ENCODE results near the gene COPS4.

COPS4 gene

DNA sequence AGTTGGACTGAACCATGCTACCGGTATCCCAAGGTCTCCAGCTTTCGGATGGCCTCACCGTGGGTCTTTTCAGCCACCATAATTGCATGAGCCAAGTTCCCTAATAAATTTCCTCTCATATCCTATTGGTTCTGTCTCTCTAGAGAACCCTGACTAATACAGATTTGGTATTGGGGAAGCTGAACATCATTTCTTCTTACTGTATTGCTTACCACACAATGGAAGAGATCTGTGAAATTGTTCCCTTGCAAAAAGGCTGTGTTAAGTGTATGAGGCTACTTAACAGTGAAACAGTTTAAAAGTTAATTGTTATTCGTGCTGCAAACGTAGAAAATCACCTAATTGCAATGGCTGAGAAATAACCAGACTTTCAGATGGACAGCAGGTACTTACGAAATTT, 45.6 kb downstream of the COPS4 start:
- TF ChIP-seq TAF1 (IDR thresholded peaks at IDR 0.05; ENCODE audit: borderline replicate concordance, insufficient read depth, low read length) (no peak), POLR2AphosphoS5 (IDR thresholded peaks at IDR 0.05; ENCODE audit: low read depth, low read length) (no peak), FOXP2 (optimal IDR thresholded peaks at IDR 0.05; ENCODE audit: borderline replicate concordance, extremely low read depth, extremely low read length, insufficient read depth) (no peak), SIN3A (IDR thresholded peaks at IDR 0.05; ENCODE audit: borderline replicate concordance, insufficient read depth, low read length) (no peak)
- TF ChIP-seq, protein P1, sequence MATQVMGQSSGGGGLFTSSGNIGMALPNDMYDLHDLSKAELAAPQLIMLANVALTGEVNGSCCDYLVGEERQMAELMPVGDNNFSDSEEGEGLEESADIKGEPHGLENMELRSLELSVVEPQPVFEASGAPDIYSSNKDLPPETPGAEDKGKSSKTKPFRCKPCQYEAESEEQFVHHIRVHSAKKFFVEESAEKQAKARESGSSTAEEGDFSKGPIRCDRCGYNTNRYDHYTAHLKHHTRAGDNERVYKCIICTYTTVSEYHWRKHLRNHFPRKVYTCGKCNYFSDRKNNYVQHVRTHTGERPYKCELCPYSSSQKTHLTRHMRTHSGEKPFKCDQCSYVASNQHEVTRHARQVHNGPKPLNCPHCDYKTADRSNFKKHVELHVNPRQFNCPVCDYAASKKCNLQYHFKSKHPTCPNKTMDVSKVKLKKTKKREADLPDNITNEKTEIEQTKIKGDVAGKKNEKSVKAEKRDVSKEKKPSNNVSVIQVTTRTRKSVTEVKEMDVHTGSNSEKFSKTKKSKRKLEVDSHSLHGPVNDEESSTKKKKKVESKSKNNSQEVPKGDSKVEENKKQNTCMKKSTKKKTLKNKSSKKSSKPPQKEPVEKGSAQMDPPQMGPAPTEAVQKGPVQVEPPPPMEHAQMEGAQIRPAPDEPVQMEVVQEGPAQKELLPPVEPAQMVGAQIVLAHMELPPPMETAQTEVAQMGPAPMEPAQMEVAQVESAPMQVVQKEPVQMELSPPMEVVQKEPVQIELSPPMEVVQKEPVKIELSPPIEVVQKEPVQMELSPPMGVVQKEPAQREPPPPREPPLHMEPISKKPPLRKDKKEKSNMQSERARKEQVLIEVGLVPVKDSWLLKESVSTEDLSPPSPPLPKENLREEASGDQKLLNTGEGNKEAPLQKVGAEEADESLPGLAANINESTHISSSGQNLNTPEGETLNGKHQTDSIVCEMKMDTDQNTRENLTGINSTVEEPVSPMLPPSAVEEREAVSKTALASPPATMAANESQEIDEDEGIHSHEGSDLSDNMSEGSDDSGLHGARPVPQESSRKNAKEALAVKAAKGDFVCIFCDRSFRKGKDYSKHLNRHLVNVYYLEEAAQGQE (IDR thresholded peaks at IDR 0.05; ENCODE audit: insufficient read depth in 1 of 2, low read depth in 2 of 2, low read length in 2 of 2): no peak

GRCh38 chr4:83082777-83083176, 47.8 kb downstream of the COPS4 start:
- TF ChIP-seq, protein P1 (IDR thresholded peaks at IDR 0.05; ENCODE audit: insufficient read depth in 1 of 2, low read depth in 2 of 2, low read length in 2 of 2): no peak
- TF ChIP-seq SIN3A (IDR thresholded peaks at IDR 0.05; ENCODE audit: borderline replicate concordance, insufficient read depth, low read length) (no peak), POLR2AphosphoS5 (IDR thresholded peaks at IDR 0.05; ENCODE audit: low read depth, low read length) (no peak), FOXP2 (optimal IDR thresholded peaks at IDR 0.05; ENCODE audit: borderline replicate concordance, extremely low read depth, extremely low read length, insufficient read depth) (no peak), TAF1 (IDR thresholded peaks at IDR 0.05; ENCODE audit: borderline replicate concordance, insufficient read depth, low read length) (no peak)

GRCh38 chr4:83083925-83084475, 49.0 kb downstream of the COPS4 start:
- TF ChIP-seq POLR2AphosphoS5 (IDR thresholded peaks at IDR 0.05; ENCODE audit: low read depth, low read length) (no peak), TAF1 (IDR thresholded peaks at IDR 0.05; ENCODE audit: borderline replicate concordance, insufficient read depth, low read length) (no peak), FOXP2 (optimal IDR thresholded peaks at IDR 0.05; ENCODE audit: borderline replicate concordance, extremely low read depth, extremely low read length, insufficient read depth) (no peak), SIN3A (IDR thresholded peaks at IDR 0.05; ENCODE audit: borderline replicate concordance, insufficient read depth, low read length) (no peak)
- TF ChIP-seq, protein P1 (IDR thresholded peaks at IDR 0.05; ENCODE audit: insufficient read depth in 1 of 2, low read depth in 2 of 2, low read length in 2 of 2): no peak

DNA sequence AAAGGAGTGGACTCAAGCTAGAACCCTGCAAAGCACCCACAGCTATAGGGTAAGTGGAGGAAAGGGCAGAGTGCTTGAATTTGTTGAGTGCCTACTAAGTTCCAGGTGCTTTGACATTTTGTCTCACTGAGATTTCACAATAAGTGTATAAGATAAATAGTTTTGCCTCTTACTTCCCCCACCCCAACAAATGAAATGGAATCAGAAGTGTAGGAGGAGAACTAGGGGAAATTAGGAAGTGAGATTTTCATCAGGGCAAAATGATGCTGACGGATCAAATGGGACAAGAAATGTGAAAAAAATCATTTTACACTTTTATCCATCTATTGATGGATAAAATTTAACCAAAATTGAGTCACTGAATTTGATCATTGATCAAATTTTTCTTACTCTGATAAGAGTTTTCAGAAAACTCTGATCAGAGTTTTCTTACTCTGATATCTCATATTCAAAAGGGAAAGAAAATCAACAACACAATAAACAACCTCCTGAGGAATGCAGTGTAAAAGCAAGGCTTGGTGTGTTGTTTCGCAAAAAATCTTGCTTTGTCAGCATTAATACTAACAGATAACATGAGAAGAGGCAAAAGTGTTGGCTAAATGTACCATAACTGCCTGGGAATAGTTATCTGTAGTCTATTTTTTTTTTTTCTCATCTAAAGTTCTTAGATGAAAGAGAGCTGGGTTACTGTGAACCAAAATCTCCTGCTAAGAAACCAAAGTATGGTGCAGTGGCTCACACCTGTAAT, 54.6 kb downstream of the COPS4 start:
- TF ChIP-seq, protein P1 (IDR thresholded peaks at IDR 0.05; ENCODE audit: insufficient read depth in 1 of 2, low read depth in 2 of 2, low read length in 2 of 2): no peak
- TF ChIP-seq SIN3A (IDR thresholded peaks at IDR 0.05; ENCODE audit: borderline replicate concordance, insufficient read depth, low read length) (no peak), FOXP2 (optimal IDR thresholded peaks at IDR 0.05; ENCODE audit: borderline replicate concordance, extremely low read depth, extremely low read length, insufficient read depth) (no peak), POLR2AphosphoS5 (IDR thresholded peaks at IDR 0.05; ENCODE audit: low read depth, low read length) (no peak), TAF1 (IDR thresholded peaks at IDR 0.05; ENCODE audit: borderline replicate concordance, insufficient read depth, low read length) (no peak)
